ENCODE data around the gene NAMPT.
A peak's percentile ranks its signal among the peaks of the same experiment; 100 is the strongest.
"Not testable (repeated sequence)": the region's sequence is repeated elsewhere in the genome, so short reads cannot be mapped to it uniquely, and the experiment has no call there.

The NAMPT gene

GRCh38 chr7:106231856-106232490 is 52.8 kb downstream of the NAMPT start:
- no peak for DNase-seq (ENCODE audit: low read depth)

- no peak for DNase-seq (ENCODE audit: low read depth)
Measured at GRCh38 chr7:106225856-106226255, 58.9 kb downstream of the NAMPT start.

- no peak for DNase-seq (ENCODE audit: low read depth)
Measured at GRCh38 chr7:106224797-106225196, 60.0 kb downstream of the NAMPT start.

- no peak for DNase-seq (ENCODE audit: low read depth)
Measured at GRCh38 chr7:106223156-106223555, 61.6 kb downstream of the NAMPT start.

- no peak for DNase-seq (ENCODE audit: low read depth)
Measured at GRCh38 chr7:106222545-106222944, 62.2 kb downstream of the NAMPT start.

GRCh38 chr7:106220307-106220706 is 64.5 kb downstream of the NAMPT start:
- no peak for DNase-seq (ENCODE audit: low read depth)

GRCh38 chr7:106219170-106219569 is 65.6 kb downstream of the NAMPT start:
- no peak for DNase-seq (ENCODE audit: low read depth)

GRCh38 chr7:106218546-106218945 is 66.2 kb downstream of the NAMPT start:
- DNase-seq (ENCODE audit: low read depth): no peak

GRCh38 chr7:106216923-106217542 is 67.8 kb downstream of the NAMPT start:
- DNase-seq (ENCODE audit: low read depth): no peak

- DNase-seq (ENCODE audit: low read depth): peak; percentile 74
Measured at GRCh38 chr7:106216517-106216922, 68.3 kb downstream of the NAMPT start.

GRCh38 chr7:106215868-106216516 is 68.8 kb downstream of the NAMPT start:
- no peak for DNase-seq (ENCODE audit: low read depth)

- not testable (repeated sequence) for DNase-seq (ENCODE audit: low read depth)
Measured at GRCh38 chr7:106208944-106209343, 75.8 kb downstream of the NAMPT start.

GRCh38 chr7:106206826-106207541 is 77.8 kb downstream of the NAMPT start:
- no peak for DNase-seq (ENCODE audit: low read depth)

GRCh38 chr7:106205621-106206222 is 79.1 kb downstream of the NAMPT start:
- no peak for DNase-seq (ENCODE audit: low read depth)

GRCh38 chr7:106203473-106203872 is 81.3 kb downstream of the NAMPT start:
- no peak for DNase-seq (ENCODE audit: low read depth)

GRCh38 chr7:106201164-106201563 is 83.6 kb downstream of the NAMPT start:
- no peak for DNase-seq (ENCODE audit: low read depth)

GRCh38 chr7:106199813-106200364 is 84.9 kb downstream of the NAMPT start:
- no peak for DNase-seq (ENCODE audit: low read depth)

GRCh38 chr7:106199024-106199423 is 85.8 kb downstream of the NAMPT start:
- no peak for DNase-seq (ENCODE audit: low read depth)
